ENCODE measurements around the gene S100PBP.

S100PBP gene

GRCh38 chr1:32893198-32894018 is 76.0 kb downstream of the S100PBP start:
- H3K9me3 ChIP-seq (replicated peaks in 1 of 11): no peaks in the 10 kb centered on the region
- peak overlapping the region; percentile 53 to 82 (median 72) for H3K4me2 ChIP-seq
- peak overlapping the region; percentile 36 to 65 (median 48); a peak in 19 of 20 replicates for H3K4me3 ChIP-seq
- peaks cover 0 to 3% (median 0%) of the 10 kb centered on the region in 11 experiments; a peak in 3 of 22 replicates for H3K36me3 ChIP-seq
- H3K4me1 ChIP-seq: peaks cover 0 to 19% (median 8%) of the 10 kb centered on the region in 10 experiments; a peak in 10 of 20 replicates
- peak overlapping the region in 8 of 11 experiments; percentile 15 to 64 (median 48); a peak in 12 of 22 replicates for H3K9ac ChIP-seq
- no peak for TF ChIP-seq Cebpa-rat (IDR thresholded peaks at IDR 0.05)
- H4K20me1 ChIP-seq: peaks cover 0 to 37% (median 0%) of the 10 kb centered on the region in 11 experiments; a peak in 5 of 22 replicates
- peaks cover 22 to 38% (median 29%) of the 10 kb centered on the region in 11 experiments for H3K27me3 ChIP-seq
- H3K27ac ChIP-seq: peak overlapping the region in 1 of 11 experiments; percentile 13; a peak in 1 of 22 replicates

GRCh38 chr1:32894019-32894600 is 76.7 kb downstream of the S100PBP start:
- Histone ChIP-seq H3K4me3 (peak overlapping the region in 3 of 10 experiments; percentile 25 to 53 (median 51); a peak in 2 of 20 replicates), H3K4me2 (peak overlapping the region in 10 of 11 experiments; percentile 36 to 79 (median 60); a peak in 18 of 22 replicates), H4K20me1 (peaks cover 0 to 34% (median 0%) of the 10 kb centered on the region in 11 experiments; a peak in 4 of 22 replicates), H3K27ac (no peak overlapping the region), H3K27me3 (peaks cover 22 to 38% (median 29%) of the 10 kb centered on the region in 11 experiments), H3K4me1 (peaks cover 0 to 19% (median 8%) of the 10 kb centered on the region in 10 experiments; a peak in 10 of 20 replicates), H3K9me3 (replicated peaks in 1 of 11) (no peaks in the 10 kb centered on the region), H3K9ac (peak overlapping the region in 1 of 11 experiments; percentile 19; a peak in 1 of 22 replicates), H3K36me3 (peaks cover 0 to 3% (median 0%) of the 10 kb centered on the region in 11 experiments; a peak in 3 of 22 replicates)
- TF ChIP-seq Cebpa-rat (IDR thresholded peaks at IDR 0.05): no peak

- no peak overlapping the region; a peak in 1 of 22 replicates for H3K9ac ChIP-seq
- H4K20me1 ChIP-seq: peaks cover 0 to 32% (median 0%) of the 10 kb centered on the region in 11 experiments; a peak in 4 of 22 replicates
- no peak for TF ChIP-seq Cebpa-rat (IDR thresholded peaks at IDR 0.05)
- H3K4me3 ChIP-seq: no peak overlapping the region
- H3K27me3 ChIP-seq: peaks cover 22 to 38% (median 29%) of the 10 kb centered on the region in 11 experiments
- H3K4me2 ChIP-seq: no peak overlapping the region
- peaks cover 0 to 3% (median 0%) of the 10 kb centered on the region in 11 experiments; a peak in 3 of 22 replicates for H3K36me3 ChIP-seq
- peaks cover 0 to 23% (median 9%) of the 10 kb centered on the region in 10 experiments; a peak in 12 of 20 replicates for H3K4me1 ChIP-seq
- no peak overlapping the region for H3K27ac ChIP-seq
- H3K9me3 ChIP-seq (replicated peaks in 1 of 11): no peaks in the 10 kb centered on the region
Measured at GRCh38 chr1:32894681-32895080, 77.2 kb downstream of the S100PBP start.

GRCh38 chr1:32895325-32896215 is 78.1 kb downstream of the S100PBP start:
- Histone ChIP-seq H3K9me3 (replicated peaks in 1 of 11) (no peaks in the 10 kb centered on the region), H3K4me3 (no peak overlapping the region), H4K20me1 (peaks cover 0 to 32% (median 0%) of the 10 kb centered on the region in 11 experiments; a peak in 4 of 22 replicates), H3K36me3 (peaks cover 0 to 3% (median 0%) of the 10 kb centered on the region in 11 experiments; a peak in 3 of 22 replicates), H3K27me3 (peaks cover 22 to 39% (median 30%) of the 10 kb centered on the region in 11 experiments), H3K9ac (no peak overlapping the region; a peak in 1 of 22 replicates), H3K4me1 (peaks cover 0 to 31% (median 17%) of the 10 kb centered on the region in 10 experiments; a peak in 17 of 20 replicates), H3K4me2 (no peak overlapping the region), H3K27ac (no peak overlapping the region)
- TF ChIP-seq Cebpa-rat (IDR thresholded peaks at IDR 0.05): no peak

DNA sequence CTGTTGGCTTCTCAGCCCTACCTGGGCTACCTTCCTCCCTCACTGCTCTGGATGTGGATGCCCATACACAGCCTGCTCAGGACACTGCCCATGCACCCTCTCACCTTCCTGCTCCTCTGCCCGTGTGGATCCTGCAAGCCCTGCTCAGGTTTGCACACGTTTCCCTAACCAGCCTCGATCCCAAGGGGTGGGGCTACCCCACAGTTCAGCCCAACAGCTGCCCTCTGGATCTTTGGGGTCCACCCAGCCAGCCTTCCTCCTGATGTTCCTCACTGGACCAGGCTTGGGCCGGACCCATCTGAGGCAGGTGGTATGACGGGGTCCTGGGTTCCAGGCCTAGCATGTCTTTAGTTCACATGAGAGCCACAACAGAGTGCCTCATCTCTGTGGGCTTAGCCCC is 79.0 kb downstream of the S100PBP start:
- TF ChIP-seq Cebpa-rat (IDR thresholded peaks at IDR 0.05): no peak
- H3K4me2 ChIP-seq: no peak overlapping the region
- peaks cover 0 to 3% (median 0%) of the 10 kb centered on the region in 11 experiments; a peak in 3 of 22 replicates for H3K36me3 ChIP-seq
- H3K4me3 ChIP-seq: no peak overlapping the region
- no peak overlapping the region for H3K9ac ChIP-seq
- peaks cover 0 to 36% (median 22%) of the 10 kb centered on the region in 10 experiments; a peak in 17 of 20 replicates for H3K4me1 ChIP-seq
- no peaks in the 10 kb centered on the region for H3K9me3 ChIP-seq (replicated peaks in 1 of 11)
- H3K27ac ChIP-seq: no peak overlapping the region
- H4K20me1 ChIP-seq: peaks cover 0 to 32% (median 0%) of the 10 kb centered on the region in 11 experiments; a peak in 4 of 22 replicates
- H3K27me3 ChIP-seq: peaks cover 22 to 45% (median 31%) of the 10 kb centered on the region in 11 experiments

- H3K9me3 ChIP-seq (replicated peaks in 1 of 11): no peaks in the 10 kb centered on the region
- H3K27me3 ChIP-seq: peaks cover 19 to 37% (median 27%) of the 10 kb centered on the region in 11 experiments
- peaks cover 0 to 3% (median 0%) of the 10 kb centered on the region in 11 experiments; a peak in 3 of 22 replicates for H3K36me3 ChIP-seq
- no peak overlapping the region for H3K27ac ChIP-seq
- H3K4me1 ChIP-seq: peaks cover 0 to 35% (median 22%) of the 10 kb centered on the region in 10 experiments; a peak in 17 of 20 replicates
- H3K4me3 ChIP-seq: no peak overlapping the region
- H4K20me1 ChIP-seq: peaks cover 0 to 32% (median 0%) of the 10 kb centered on the region in 11 experiments; a peak in 4 of 22 replicates
- no peak for TF ChIP-seq Cebpa-rat (IDR thresholded peaks at IDR 0.05)
- H3K9ac ChIP-seq: no peak overlapping the region
- no peak overlapping the region for H3K4me2 ChIP-seq
Measured at GRCh38 chr1:32897082-32898049, 79.9 kb downstream of the S100PBP start.

DNA sequence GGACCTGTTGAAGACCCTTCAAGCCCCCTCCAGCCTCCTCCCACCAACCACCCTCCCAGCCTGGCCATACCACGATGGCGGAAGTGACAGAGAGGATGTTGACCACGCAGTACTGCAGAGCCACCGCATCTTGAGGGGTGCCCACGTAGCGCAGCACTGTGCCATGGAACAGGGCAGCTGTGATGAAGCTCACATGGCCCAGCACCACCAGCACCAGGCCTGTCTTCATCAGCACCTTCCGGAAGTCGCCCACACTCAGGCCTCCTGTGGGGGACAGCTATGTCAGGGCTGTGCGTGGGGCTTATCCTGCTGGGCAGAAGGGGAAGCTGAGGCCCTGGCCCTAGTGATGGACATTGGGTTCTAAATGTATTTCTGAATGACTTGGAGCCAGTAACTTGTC is 80.6 kb downstream of the S100PBP start:
- H3K27ac ChIP-seq: no peak overlapping the region
- H3K4me2 ChIP-seq: no peak overlapping the region
- peaks cover 0 to 28% (median 18%) of the 10 kb centered on the region in 10 experiments; a peak in 17 of 20 replicates for H3K4me1 ChIP-seq
- no peak overlapping the region for H3K9ac ChIP-seq
- peaks cover 0 to 32% (median 0%) of the 10 kb centered on the region in 11 experiments; a peak in 4 of 22 replicates for H4K20me1 ChIP-seq
- H3K36me3 ChIP-seq: peaks cover 0 to 3% (median 0%) of the 10 kb centered on the region in 11 experiments; a peak in 3 of 22 replicates
- peaks cover 12 to 30% (median 20%) of the 10 kb centered on the region in 11 experiments for H3K27me3 ChIP-seq
- H3K9me3 ChIP-seq (replicated peaks in 1 of 11): no peaks in the 10 kb centered on the region
- no peak overlapping the region for H3K4me3 ChIP-seq
- TF ChIP-seq Cebpa-rat (IDR thresholded peaks at IDR 0.05): no peak
